Thoracic aorta (tissue), 2 donors: ENCODE data around the gene SLC1A7. TPM values are rescaled to one million over a fixed set of nuclear protein-coding genes. Genes with fewer than 3 reads are reported as not detected.
A peak's percentile ranks its signal among the peaks of the same experiment; 100 is the strongest.

ENCODE experiments used
- ATAC-seq: fragments of 150-250 bp; one replicate; pipeline ENCODE4 v1.8.0; 2017; ENCODE audit warnings: low read depth; ENCODE audit not compliant: insufficient number of reproducible peaks, low FRiP score
- DNase-seq: peaks from one replicate; pipeline ENCODE4 v3.0.0-alpha.2; 2020; ENCODE audit warnings: low spot score
- H3K27ac ChIP-seq, 2 donors: fragments of 200-600 bp; sonication (generic); 1 replicate in 1 of 2; 2 replicates in 1 of 2; pipeline ENCODE4 v1.5.1; 2016; ENCODE audit warnings: mild to moderate bottlenecking in 2 of 2, moderate library complexity in 2 of 2
- H3K27me3 ChIP-seq: fragments of 200-600 bp; sonication (generic); replicated peaks from 2 replicates; pipeline ENCODE4 v1.6.0; 2016; ENCODE audit warnings: mild to moderate bottlenecking; ENCODE audit not compliant: insufficient read depth
- H3K36me3 ChIP-seq: fragments of 200-600 bp; sonication (generic); one replicate; pipeline ENCODE4 v1.5.1; 2016
- H3K4me1 ChIP-seq, 2 donors: fragments of 200-600 bp; sonication (generic); 1 replicate in 1 of 2; 2 replicates in 1 of 2; pipeline versions ENCODE4 v1.5.1 to v1.6.0; 2016; ENCODE audit warnings: low read depth in 2 of 2, mild to moderate bottlenecking in 1 of 2; ENCODE audit not compliant: control insufficient read depth in 1 of 2
- H3K4me3 ChIP-seq: fragments of 200-600 bp; sonication (generic); 2 replicates; pipeline ENCODE4 v1.5.1; 2016; ENCODE audit warnings: mild to moderate bottlenecking
- H3K9me3 ChIP-seq: fragments of 200-600 bp; sonication (generic); 2 replicates; pipeline ENCODE4 v1.5.1; 2016
- CTCF ChIP-seq: fragments of 200-600 bp; sonication (generic); IDR thresholded peaks from one replicate; pipeline ENCODE4 v1.5.1; 2019; ENCODE audit warnings: antibody characterized with exemption
- total RNA-seq, 2 donors: library from RNA; depleted of rRNA; stranded (reverse); fragments of >200 nt; gene quantifications; one replicate each; pipeline versions ENCODE4 v1.1.0 to v1.2.3, GENCODE V29; 2016

The SLC1A7 gene
- total RNA-seq, 2 donors from 2014 or later, result 0.42 to 3.0 TPM

GRCh38 chr1:53048960-53049573 is 93.4 kb downstream of the SLC1A7 start:
- H3K4me3 ChIP-seq, result no peak overlapping the region
- no peaks in the 10 kb centered on the region for H3K9me3 ChIP-seq
- peaks cover 14% of the 10 kb centered on the region for H3K36me3 ChIP-seq
- ATAC-seq, result no peak
- DNase-seq, result no peak
- no peaks in the 10 kb centered on the region for H3K27me3 ChIP-seq
- peak overlapping the region; percentile 13 to 31 for H3K27ac ChIP-seq
- TF ChIP-seq CTCF, result no peak
- peaks cover 12 to 41% of the 10 kb centered on the region in 2 donors for H3K4me1 ChIP-seq

- Histone ChIP-seq H3K27ac (no peak overlapping the region), H3K36me3 (peaks cover 10% of the 10 kb centered on the region)
These were observed 94.4 kb downstream of the SLC1A7 start for GRCh38 chr1:53047737-53048736.

GRCh38 chr1:53046930-53047329 is 95.5 kb downstream of the SLC1A7 start:
- no peak overlapping the region for H3K4me3 ChIP-seq
- TF ChIP-seq CTCF, result no peak
- H3K27me3 ChIP-seq, result no peaks in the 10 kb centered on the region
- H3K4me1 ChIP-seq, result peaks cover 12 to 41% of the 10 kb centered on the region in 2 donors
- DNase-seq, result no peak
- H3K9me3 ChIP-seq, result no peaks in the 10 kb centered on the region
- ATAC-seq, result no peak
- peaks cover 3% of the 10 kb centered on the region for H3K36me3 ChIP-seq
- no peak overlapping the region for H3K27ac ChIP-seq

More at GRCh38 chr1:53047737-53048736, 94.4 kb downstream of the SLC1A7 start:
- ATAC-seq (no peak), DNase-seq (no peak)
- H3K4me3 ChIP-seq, result no peak overlapping the region
- no peak for TF ChIP-seq CTCF
- H3K27me3 ChIP-seq, result no peaks in the 10 kb centered on the region
- H3K4me1 ChIP-seq, result peaks cover 12 to 41% of the 10 kb centered on the region in 2 donors
- no peaks in the 10 kb centered on the region for H3K9me3 ChIP-seq

GRCh38 chr1:53044926-53045325 is 97.5 kb downstream of the SLC1A7 start:
- no peak for TF ChIP-seq CTCF
- DNase-seq, result no peak
- Histone ChIP-seq H3K9me3 (no peaks in the 10 kb centered on the region), H3K27ac (no peak overlapping the region), H3K4me1 (peaks cover 4 to 31% of the 10 kb centered on the region in 2 donors), H3K4me3 (no peak overlapping the region), H3K27me3 (no peaks in the 10 kb centered on the region), H3K36me3 (peaks cover 4% of the 10 kb centered on the region)
- no peak for ATAC-seq

- Histone ChIP-seq H3K9me3 (no peaks in the 10 kb centered on the region), H3K27me3 (no peaks in the 10 kb centered on the region), H3K36me3 (peaks cover 13% of the 10 kb centered on the region), H3K27ac (no peak overlapping the region), H3K4me3 (no peak overlapping the region), H3K4me1 (peaks cover 0 to 15% of the 10 kb centered on the region in 2 donors)
- TF ChIP-seq CTCF, result no peak
- ATAC-seq (no peak), DNase-seq (no peak)
These were observed 99.2 kb downstream of the SLC1A7 start for GRCh38 chr1:53043271-53043670.
